Esophagus muscularis mucosa (tissue), 4 donors: ENCODE measurements around the gene GPC6. TPM values are rescaled to one million over a fixed set of nuclear protein-coding genes. Genes with fewer than 3 reads are reported as not detected.

Source experiments
- DNase-seq: peaks from one replicate; pipeline ENCODE4 v3.0.0-alpha.2; 2017; ENCODE audit errors: extremely low spot score
- H3K27ac ChIP-seq, 4 donors: fragments of 200-600 bp; sonication (generic); replicated peaks in 1 of 4; 1 replicate in 3 of 4; 2 replicates in 1 of 4; pipeline ENCODE4 v1.5.1; 2016 to 2019; ENCODE audit warnings: mild to moderate bottlenecking in 1 of 4
- H3K27me3 ChIP-seq, 4 donors: fragments of 200-600 bp; sonication (generic); one replicate each; pipeline versions ENCODE4 v1.5.1 to v1.6.0; 2016 to 2019
- H3K36me3 ChIP-seq, 4 donors: fragments of 200-600 bp; sonication (generic); one replicate each; pipeline ENCODE4 v1.5.1; 2016 to 2019
- H3K4me1 ChIP-seq, 4 donors: fragments of 200-600 bp; sonication (generic); one replicate each; pipeline ENCODE4 v1.5.1; 2016 to 2019
- H3K4me3 ChIP-seq, 4 donors: fragments of 200-600 bp; sonication (generic); 1 replicate in 2 of 4; 2 replicates in 2 of 4; pipeline ENCODE4 v1.5.1; 2016 to 2019; ENCODE audit warnings: mild to moderate bottlenecking in 4 of 4, moderate library complexity in 1 of 4
- H3K9me3 ChIP-seq, 4 donors: fragments of 200-600 bp; sonication (generic); 1 replicate in 3 of 4; 2 replicates in 1 of 4; pipeline ENCODE4 v1.5.1; 2016 to 2019
- EP300 ChIP-seq: sonication (generic); formaldehyde crosslinking; IDR thresholded peaks from one replicate; pipeline ENCODE4 v1.6.1; 2017; ENCODE audit warnings: antibody characterized with exemption
- POLR2A ChIP-seq: fragments of 450-650 bp; IDR thresholded peaks from one replicate; pipeline ENCODE4 v1.6.1; 2017; ENCODE audit warnings: antibody characterized with exemption, moderate library complexity, mild to moderate bottlenecking, low read depth
- POLR2AphosphoS5 ChIP-seq, 2 donors: sonication (generic); formaldehyde crosslinking; IDR thresholded peaks; one replicate each; pipeline ENCODE4 v1.6.1; 2017; ENCODE audit warnings: antibody characterized with exemption in 2 of 2
- WGBS: methylation state at CpG from one replicate; pipeline ENCODE4 v1.1.5; 2018; 5-methylcytosine and 5-hydroxymethylcytosine counted together
- intact Hi-C: fragments of 100-400 bp; cut with DNase I; formaldehyde crosslinking; loops from one replicate; pipeline ENCODE4 v1.15.1; 2023
- total RNA-seq, 4 donors: library from RNA; depleted of rRNA; stranded (reverse); fragments of >200 nt; gene quantifications; one replicate each; pipeline versions ENCODE4 v1.1.0 to v1.2.1, GENCODE V29; 2016
- TF ChIP-seq, protein P1 (sequence below), 3 experiments: fragments of 200-600 bp in 2 of 3; fragments of 450-650 bp in 1 of 3; sonication (generic) in 2 of 3; IDR thresholded peaks; one replicate each; pipeline ENCODE4 v1.5.1; 2017 to 2019; ENCODE audit warnings: antibody characterized with exemption in 3 of 3, mild to moderate bottlenecking in 2 of 3, moderate library complexity in 1 of 3

Gene GPC6
- total RNA-seq, 4 donors from 2014 or later, result 6.5 to 17.2 (median 13.5) TPM

DNA sequence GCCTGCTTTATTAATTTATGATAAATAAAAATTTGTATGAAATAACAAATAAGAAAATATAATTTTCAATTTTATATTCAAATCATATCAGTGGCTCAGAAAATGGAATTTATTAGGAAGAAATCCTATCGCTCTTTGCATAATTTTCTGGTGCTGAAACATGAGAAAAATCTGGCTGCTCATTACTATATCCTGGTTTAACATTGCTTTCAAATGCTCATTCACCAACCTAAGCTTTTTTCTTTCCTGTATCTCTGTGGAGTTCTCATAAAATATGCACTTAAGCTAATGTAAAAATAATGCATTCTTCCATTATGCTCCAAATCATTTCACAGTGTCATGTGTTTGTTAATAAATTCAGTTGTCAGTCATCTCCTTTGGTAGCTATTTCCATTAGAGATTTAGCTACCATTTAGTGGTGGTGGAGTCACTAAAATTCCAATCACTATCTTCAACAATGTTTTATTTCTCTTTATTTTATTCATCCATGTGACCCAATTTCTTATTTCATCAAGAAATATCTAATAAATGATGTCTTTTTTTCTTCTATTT, 754.9 kb downstream of the GPC6 start:
- intact Hi-C loops, result no loop called here
- DNase-seq, result no peak

DNA sequence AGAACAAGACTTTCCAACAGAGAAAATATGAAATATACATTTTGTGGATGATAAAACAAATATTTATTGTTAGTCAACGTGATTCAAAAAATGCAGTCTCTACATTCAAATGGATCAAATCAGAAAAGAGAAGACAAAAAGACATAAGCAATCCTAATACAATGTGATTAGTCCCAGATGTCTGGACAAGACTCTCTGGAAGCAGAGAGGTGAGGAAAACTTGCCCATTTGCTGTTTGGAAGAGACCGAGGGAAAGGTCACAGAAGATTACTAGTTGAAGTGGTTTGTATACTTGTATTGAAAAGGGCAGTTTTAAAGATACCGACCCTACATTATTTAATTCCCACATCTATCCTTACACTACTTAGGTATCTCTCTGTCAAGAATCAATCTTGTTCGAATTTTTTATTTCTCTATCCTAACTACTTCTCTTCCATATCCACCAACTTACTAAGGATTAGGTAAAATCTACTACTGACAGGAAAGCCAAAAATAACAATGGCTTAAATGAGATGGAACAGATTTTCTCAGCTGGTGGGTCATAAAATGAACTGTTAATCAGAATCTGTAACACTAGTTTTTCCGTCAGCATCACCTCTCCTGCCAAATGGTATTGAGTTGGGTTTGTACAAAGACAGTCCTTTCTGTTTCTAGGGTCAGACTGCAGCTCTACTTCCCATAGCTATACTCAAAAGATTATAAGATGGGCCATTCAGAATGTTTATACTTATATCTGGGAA, 755.7 kb downstream of the GPC6 start:
- H3K9me3 ChIP-seq, result no peaks in the 10 kb centered on the region
- H3K27ac ChIP-seq, result no peak overlapping the region
- intact Hi-C loops, result no loop called here
- DNase-seq, result no peak
- H3K4me3 ChIP-seq, result no peak overlapping the region
- H3K27me3 ChIP-seq, result no peaks in the 10 kb centered on the region
- TF ChIP-seq POLR2A (no peak), POLR2AphosphoS5 (IDR thresholded peaks at IDR 0.05) (no peak)
- TF ChIP-seq, protein P1, sequence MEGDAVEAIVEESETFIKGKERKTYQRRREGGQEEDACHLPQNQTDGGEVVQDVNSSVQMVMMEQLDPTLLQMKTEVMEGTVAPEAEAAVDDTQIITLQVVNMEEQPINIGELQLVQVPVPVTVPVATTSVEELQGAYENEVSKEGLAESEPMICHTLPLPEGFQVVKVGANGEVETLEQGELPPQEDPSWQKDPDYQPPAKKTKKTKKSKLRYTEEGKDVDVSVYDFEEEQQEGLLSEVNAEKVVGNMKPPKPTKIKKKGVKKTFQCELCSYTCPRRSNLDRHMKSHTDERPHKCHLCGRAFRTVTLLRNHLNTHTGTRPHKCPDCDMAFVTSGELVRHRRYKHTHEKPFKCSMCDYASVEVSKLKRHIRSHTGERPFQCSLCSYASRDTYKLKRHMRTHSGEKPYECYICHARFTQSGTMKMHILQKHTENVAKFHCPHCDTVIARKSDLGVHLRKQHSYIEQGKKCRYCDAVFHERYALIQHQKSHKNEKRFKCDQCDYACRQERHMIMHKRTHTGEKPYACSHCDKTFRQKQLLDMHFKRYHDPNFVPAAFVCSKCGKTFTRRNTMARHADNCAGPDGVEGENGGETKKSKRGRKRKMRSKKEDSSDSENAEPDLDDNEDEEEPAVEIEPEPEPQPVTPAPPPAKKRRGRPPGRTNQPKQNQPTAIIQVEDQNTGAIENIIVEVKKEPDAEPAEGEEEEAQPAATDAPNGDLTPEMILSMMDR (IDR thresholded peaks at IDR 0.05), result no peak
- H3K4me1 ChIP-seq, result peaks cover 0 to 6% (median 0%) of the 10 kb centered on the region in 4 donors
- no peaks in the 10 kb centered on the region for H3K36me3 ChIP-seq
- 72% methylated on average over 5 of the region's 5 CpGs for WGBS

More for the DNA sequence above, 754.9 kb downstream of the GPC6 start:
- H3K36me3 ChIP-seq, result no peaks in the 10 kb centered on the region
- peaks cover 0 to 6% (median 0%) of the 10 kb centered on the region in 4 donors for H3K4me1 ChIP-seq
- no peak for TF ChIP-seq EP300
- TF ChIP-seq POLR2AphosphoS5 (IDR thresholded peaks at IDR 0.05), result no peak
- TF ChIP-seq, protein P1 (IDR thresholded peaks at IDR 0.05), result no peak
- TF ChIP-seq POLR2A, result no peak
- no peak overlapping the region for H3K27ac ChIP-seq
- no peaks in the 10 kb centered on the region for H3K27me3 ChIP-seq
- no peaks in the 10 kb centered on the region for H3K9me3 ChIP-seq
- 80% methylated on average over 1 of the region's 1 CpG for WGBS
- H3K4me3 ChIP-seq, result no peak overlapping the region

DNA sequence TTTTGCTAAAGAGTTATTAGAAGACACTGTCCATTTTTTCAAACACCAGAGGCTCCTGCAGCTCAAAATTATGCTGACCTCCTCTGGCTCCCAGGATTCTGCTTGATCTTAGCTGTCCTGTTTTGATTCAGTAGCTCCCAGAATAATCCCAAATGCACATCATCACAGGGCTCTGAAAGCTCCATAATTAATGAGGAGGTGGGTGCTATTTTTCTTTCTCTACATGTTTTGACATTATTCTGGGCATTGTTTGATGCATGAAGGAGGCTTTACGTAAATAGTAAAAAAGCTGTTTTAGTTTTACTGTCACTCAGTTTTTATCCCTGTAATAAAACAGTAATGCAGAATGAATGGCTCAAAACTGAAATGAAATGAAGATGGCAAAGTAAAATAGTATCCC, 757.4 kb downstream of the GPC6 start:
- no peaks in the 10 kb centered on the region for H3K36me3 ChIP-seq
- no peaks in the 10 kb centered on the region for H3K27me3 ChIP-seq
- H3K4me3 ChIP-seq, result no peak overlapping the region
- H3K27ac ChIP-seq, result no peak overlapping the region
- WGBS, result 39% methylated on average over 1 of the region's 1 CpG
- H3K4me1 ChIP-seq, result peaks cover 0 to 6% (median 0%) of the 10 kb centered on the region in 4 donors
- intact Hi-C loops, result no loop called here
- TF ChIP-seq, protein P1 (IDR thresholded peaks at IDR 0.05), result no peak
- TF ChIP-seq POLR2A (no peak), EP300 (no peak), POLR2AphosphoS5 (IDR thresholded peaks at IDR 0.05) (no peak)
- no peak for DNase-seq
- H3K9me3 ChIP-seq, result no peaks in the 10 kb centered on the region

DNA sequence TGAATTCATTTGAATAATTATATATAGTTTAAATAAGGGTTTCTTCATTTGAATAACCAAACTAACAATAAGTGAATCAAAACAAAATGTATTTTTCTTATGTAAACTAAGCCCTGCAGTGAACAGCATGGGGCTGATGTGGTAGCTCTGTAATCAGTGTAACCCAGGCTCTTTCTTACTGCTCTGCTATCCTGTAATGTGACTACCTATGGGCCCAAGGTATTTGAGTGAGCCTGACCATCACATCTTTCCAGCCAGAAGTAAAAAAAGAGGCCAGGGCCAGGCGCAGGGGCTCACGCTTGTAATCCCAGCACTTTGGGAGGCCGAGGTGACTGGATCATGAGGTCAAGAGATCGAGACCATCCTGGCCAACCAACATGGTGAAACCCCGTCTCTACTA, 758.3 kb downstream of the GPC6 start:
- DNase-seq, result no peak
- intact Hi-C loops, result no loop called here
- TF ChIP-seq, protein P1 (IDR thresholded peaks at IDR 0.05), result no peak
- TF ChIP-seq EP300, result no peak
- no peak for TF ChIP-seq POLR2AphosphoS5 (IDR thresholded peaks at IDR 0.05)
- TF ChIP-seq POLR2A, result no peak
- Histone ChIP-seq H3K36me3 (no peaks in the 10 kb centered on the region), H3K4me1 (peaks cover 0 to 6% (median 0%) of the 10 kb centered on the region in 4 donors), H3K27ac (no peak overlapping the region), H3K4me3 (no peak overlapping the region), H3K27me3 (no peaks in the 10 kb centered on the region), H3K9me3 (no peaks in the 10 kb centered on the region)
- 90% methylated on average over 5 of the region's 5 CpGs for WGBS
